GM12878 (cell line): Measurements from ENCODE around the gene PDPK1. TPM values are rescaled to one million over a fixed set of nuclear protein-coding genes. Genes with fewer than 3 reads are reported as not detected.

Experiments used
- ATAC-seq: fragments of 200-7000 bp; cut with Tn5 transposase; 3 replicates; pipeline ENCODE4 v1.9.1; 2020; ENCODE audit warnings: mild to moderate bottlenecking, moderate library complexity
- BruUV-seq: library from RNA; stranded (reverse); fragments of 400-500 nt; replicated peaks from 2 replicates; lab custom pipeline; 2021; lab: Mats Ljungman, UMichigan
- CTCF ChIA-PET: fragments of 300-600 bp; sonication (Branson Sonifier 250); formaldehyde crosslinking; extraction: SDS; loops from one replicate; lab custom pipeline; 2021; ENCODE audit warnings: inconsistent platforms; lab: Yijun Ruan, JAX
- POLR2A ChIA-PET: fragments of 350-600 bp; formaldehyde crosslinking; extraction: SDS; loops from one replicate; lab custom pipeline; 2021; ENCODE audit warnings: inconsistent platforms; lab: Charles Lee
- RAD21 ChIA-PET: fragments of 300-600 bp; sonication (Branson Sonifier 250); formaldehyde crosslinking; loops from one replicate; lab custom pipeline; 2023; ENCODE audit warnings: antibody characterized with exemption; ENCODE audit not compliant: unreplicated experiment; lab: Charles Lee
- SMC1A ChIA-PET: fragments of 300-600 bp; sonication (Branson Sonifier 250); formaldehyde crosslinking; loops from one replicate; lab custom pipeline; 2023; ENCODE audit not compliant: unreplicated experiment, uncharacterized antibody; lab: Charles Lee
- DNase-seq: peaks from one replicate; pipeline ENCODE4 v3.0.0-alpha.2; 2011; ENCODE audit warnings: low read depth, low spot score
- FAIRE-seq: peaks from 3 replicates; lab custom pipeline; 2011; peaks lifted over from hg19 to GRCh38; lab: Jason Lieb, UNC
- H2AFZ ChIP-seq: 2 replicates; pipeline ENCODE4 v1.6.0; 2011; ENCODE audit warnings: low read depth, low read length, control low read depth; ENCODE audit not compliant: control insufficient read depth
- H3K27ac ChIP-seq: 2 replicates; pipeline ENCODE4 v1.5.1; 2011; ENCODE audit warnings: control low read depth; ENCODE audit not compliant: control insufficient read depth, insufficient read depth
- H3K27me3 ChIP-seq, 2 experiments: replicated peaks in 1 of 2; 2 replicates each; pipeline versions ENCODE4 v1.6.0 to v1.6.1; 2011; ENCODE audit warnings: low read length in 1 of 2; ENCODE audit not compliant: control insufficient read depth in 2 of 2, insufficient read depth in 2 of 2
- H3K36me3 ChIP-seq, 2 experiments: 2 replicates each; pipeline ENCODE4 v1.5.1; 2011; ENCODE audit warnings: low read length in 1 of 2; ENCODE audit not compliant: control insufficient read depth in 2 of 2, insufficient read depth in 2 of 2
- H3K4me1 ChIP-seq: 2 replicates; pipeline ENCODE4 v1.6.1; 2011; ENCODE audit warnings: mild to moderate bottlenecking, low read length, moderate library complexity, mixed read lengths; ENCODE audit not compliant: control insufficient read depth, insufficient read depth
- H3K4me2 ChIP-seq: 2 replicates; pipeline ENCODE4 v1.6.0; 2011; ENCODE audit warnings: control low read depth; ENCODE audit not compliant: control insufficient read depth, insufficient read depth
- H3K4me3 ChIP-seq: fragments of 200-600 bp; sonication (generic); 2 replicates; pipeline ENCODE4 v1.5.1; 2016
- H3K79me2 ChIP-seq: 2 replicates; pipeline ENCODE4 v1.6.0; 2011; ENCODE audit warnings: low read length; ENCODE audit not compliant: control insufficient read depth, insufficient read depth
- H3K9ac ChIP-seq: 2 replicates; pipeline ENCODE4 v1.8.0; 2011; ENCODE audit warnings: low read length, control low read depth, mixed read lengths; ENCODE audit not compliant: control insufficient read depth, insufficient read depth
- H3K9me3 ChIP-seq: replicated peaks from 3 replicates; pipeline ENCODE4 v1.5.1; 2011; ENCODE audit warnings: mild to moderate bottlenecking, low read length; ENCODE audit not compliant: control insufficient read depth, insufficient read depth
- H4K20me1 ChIP-seq: 2 replicates; pipeline ENCODE4 v1.6.0; 2011; ENCODE audit not compliant: control insufficient read depth, insufficient read depth
- BMI1 ChIP-seq: fragments of 450-650 bp; IDR thresholded peaks from 2 replicates; pipeline ENCODE4 v1.6.1; 2016; ENCODE audit warnings: mild to moderate bottlenecking, moderate library complexity, borderline replicate concordance
- CUX1 ChIP-seq: IDR thresholded peaks from 2 replicates; pipeline ENCODE4 v1.6.1; 2012; ENCODE audit warnings: improper control_type of control experiment, low read depth, low read length; ENCODE audit not compliant: insufficient replicate concordance
- NFXL1 ChIP-seq: fragments of 450-650 bp; IDR thresholded peaks from 2 replicates; pipeline ENCODE4 v1.6.1; 2017; ENCODE audit warnings: antibody characterized with exemption, mild to moderate bottlenecking, borderline replicate concordance
- NKRF ChIP-seq: fragments of 450-650 bp; conservative IDR thresholded peaks from 2 replicates; pipeline ENCODE4 v1.6.1; 2017; ENCODE audit warnings: mild to moderate bottlenecking, moderate library complexity
- TARDBP ChIP-seq: IDR thresholded peaks from 2 replicates; pipeline ENCODE4 v1.6.1; 2016; ENCODE audit warnings: borderline replicate concordance
- ZNF207 ChIP-seq: fragments of 450-650 bp; IDR thresholded peaks from 2 replicates; pipeline ENCODE4 v1.6.1; 2014; ENCODE audit warnings: antibody characterized with exemption, mild to moderate bottlenecking, borderline replicate concordance
- WGBS: methylation state at CpG from one replicate; pipeline ENCODE4 v1.1.6; 2016; ENCODE audit warnings: low lambda C conversion rate; ENCODE audit not compliant: insufficient replicate concordance, insufficient coverage; ENCODE audit errors: missing lambda C conversion rate; 5-methylcytosine and 5-hydroxymethylcytosine counted together
- in situ Hi-C: fragments of 300-500 bp; cut with MboI; formaldehyde crosslinking; loops from 9 replicates; pipeline ENCODE4 v1.14.3; 2018; ENCODE audit warnings: mixed read lengths
- intact Hi-C: fragments of 100-400 bp; cut with micrococcal nuclease; formaldehyde crosslinking; loops from one replicate; pipeline ENCODE4 v1.14.2; 2022; ENCODE audit not compliant: unreplicated experiment
- polyA plus RNA-seq, 11 experiments: library from polyadenylated mRNA; depleted of rRNA in 4 of 11; unstranded in 6 of 11; stranded (reverse) in 5 of 11; fragments of >200 nt; fragmentation: Nextera tagmentation in 4 of 11; fragmentation: Illumina TruSeq in 1 of 11; extraction: Ambion mirVana in 4 of 11; extraction: Trizol in 1 of 11; gene quantifications; 1 replicate in 1 of 11; 2 replicates in 10 of 11; pipeline versions ENCODE4 v1.2.1 to v1.2.3, GENCODE V29; 2011 to 2016; ENCODE audit warnings: inconsistent platforms in 2 of 11, missing spikeins in 2 of 11, low read depth in 1 of 11
- total RNA-seq, 4 experiments: library from RNA; depleted of rRNA in 3 of 4; stranded (reverse); fragments of >200 nt in 3 of 4; fragmentation: Illumina TruSeq in 1 of 4; extraction: Trizol in 1 of 4; gene quantifications; 2 replicates each; pipeline versions ENCODE4 v1.2.1 to v1.2.3, GENCODE V29; 2013 to 2021

PDPK1 gene
- total and polyA plus RNA-seq, 10 of the 15 experiments (the other 5 are each of a cell fraction or from before 2014, with no cell fraction given), result 3.9 to 41.3 (median 25.5) TPM

GRCh38 chr16:2511128-2511800 lies 26.6 kb upstream of the PDPK1 start:
- no peak overlapping the region for H3K27ac ChIP-seq
- ChIA-PET CTCF (interaction anchor here (1.5 kb wide), 1 partner anchor 21 kb away, joined by 4 read pairs; no protein-coding TSS in a partner anchor), RAD21 (interaction anchor here (2.3 kb wide), 1 partner anchor 10 kb away, joined by 11 read pairs; no protein-coding TSS in a partner anchor)
- ATAC-seq, result no peak
- H2AFZ ChIP-seq, result no peak overlapping the region
- no peak overlapping the region for H3K9ac ChIP-seq
- peaks cover 46% of the 10 kb centered on the region for H3K4me1 ChIP-seq
- intact Hi-C loops, result no loop called here
- no peaks in the 10 kb centered on the region for H3K9me3 ChIP-seq
- peaks cover 25% of the 10 kb centered on the region for H3K79me2 ChIP-seq
- TF ChIP-seq NFXL1 (no peak), NKRF (no peak), BMI1 (no peak), CUX1 (no peak), TARDBP (no peak), ZNF207 (no peak)
- TF ChIP-seq, all 136 proteins: peak for 0
- BruUV-seq, result no TSS peak
- ChIA-PET SMC1A (no interaction called here), POLR2A (interaction anchor here (0.8 kb wide), 1 partner anchor 26 kb away, joined by 4 read pairs; the partner anchor contains the start of gene PDPK1)
- peaks cover 0 to under 1% of the 10 kb centered on the region in 2 experiments; a peak in 1 of 4 replicates for H3K36me3 ChIP-seq
- peaks cover 6% of the 10 kb centered on the region; the same call in 1 of the 2 replicates for H4K20me1 ChIP-seq
- H3K4me3 ChIP-seq, result no peak overlapping the region
- DNase-seq (no peak), FAIRE-seq (no peak)
- in situ Hi-C loops, result no loop called here
- H3K27me3 ChIP-seq, result no peaks in the 10 kb centered on the region
- 73% methylated on average over 20 of the region's 24 CpGs for WGBS
- no peak overlapping the region for H3K4me2 ChIP-seq
